DMS153 treated with DMSO at 0.1 percent for 48 hours (cell line): ENCODE results near the gene C16orf96.

Source experiments
- DNase-seq: peaks from one replicate; lab custom pipeline; 2025; ENCODE audit not compliant: unreplicated experiment; lab: John Stamatoyannopoulos, UW

Gene C16orf96

GRCh38 chr16:4615384-4616046, 59.4 kb downstream of the C16orf96 start:
- no peak for DNase-seq

GRCh38 chr16:4616047-4616811, 60.1 kb downstream of the C16orf96 start:
- peak; percentile 98 for DNase-seq

GRCh38 chr16:4617880-4618279, 61.7 kb downstream of the C16orf96 start:
- DNase-seq: no peak

- DNase-seq: peak; percentile 27
Observed at GRCh38 chr16:4618645-4619418, 62.7 kb downstream of the C16orf96 start.

GRCh38 chr16:4623593-4623992, 67.5 kb downstream of the C16orf96 start:
- DNase-seq: no peak

- DNase-seq: peak; percentile 91
Observed at GRCh38 chr16:4624015-4624826, 68.1 kb downstream of the C16orf96 start, which contains the start of gene MGRN1. Gene MGRN1, plus strand, starts transcription at chr16:4624826. Its CDS starts 135 bp downstream, at chr16:4624961.

GRCh38 chr16:4624827-4625559, 68.9 kb downstream of the C16orf96 start:
- no peak for DNase-seq

- DNase-seq: no peak
Observed at GRCh38 chr16:4625560-4626159, 69.5 kb downstream of the C16orf96 start.

GRCh38 chr16:4626396-4626795, 70.3 kb downstream of the C16orf96 start:
- no peak for DNase-seq

GRCh38 chr16:4628283-4628682, 72.1 kb downstream of the C16orf96 start:
- no peak for DNase-seq

- DNase-seq: no peak
Observed at GRCh38 chr16:4631444-4631843, 75.3 kb downstream of the C16orf96 start.

- DNase-seq: no peak
Observed at GRCh38 chr16:4633910-4634635, 77.9 kb downstream of the C16orf96 start.

GRCh38 chr16:4634768-4635167, 78.6 kb downstream of the C16orf96 start:
- DNase-seq: no peak

- no peak for DNase-seq
Observed at GRCh38 chr16:4636196-4636595, 80.1 kb downstream of the C16orf96 start.

GRCh38 chr16:4637501-4638166, 81.5 kb downstream of the C16orf96 start:
- no peak for DNase-seq

- DNase-seq: no peak
Observed at GRCh38 chr16:4639899-4640509, 83.9 kb downstream of the C16orf96 start.

- DNase-seq: no peak
Observed at GRCh38 chr16:4640572-4641305, 84.6 kb downstream of the C16orf96 start.
